ENCODE results near the gene SYNE3.

Gene SYNE3

GRCh38 chr14:95487669-95488084 is 28.8 kb downstream of the SYNE3 start:
- DNase-seq = no peak

- no peak for DNase-seq
These were observed 29.4 kb downstream of the SYNE3 start for GRCh38 chr14:95486875-95487668.

- DNase-seq = no peak
These were observed 31.1 kb downstream of the SYNE3 start for GRCh38 chr14:95485222-95485819.

GRCh38 chr14:95484296-95484695 is 32.2 kb downstream of the SYNE3 start:
- DNase-seq = no peak

- DNase-seq = no peak
These were observed 32.9 kb downstream of the SYNE3 start for GRCh38 chr14:95483309-95484165.

GRCh38 chr14:95482627-95483308 is 33.7 kb downstream of the SYNE3 start:
- no peak for DNase-seq

- DNase-seq = no peak
These were observed 34.9 kb downstream of the SYNE3 start for GRCh38 chr14:95481391-95482022.

GRCh38 chr14:95480887-95481226 is 35.6 kb downstream of the SYNE3 start:
- DNase-seq = no peak

- peak; percentile 16 for DNase-seq
These were observed 36.2 kb downstream of the SYNE3 start for GRCh38 chr14:95480109-95480886.

GRCh38 chr14:95479494-95479893 is 37.0 kb downstream of the SYNE3 start:
- no peak for DNase-seq

- DNase-seq = no peak
These were observed 37.6 kb downstream of the SYNE3 start for GRCh38 chr14:95478818-95479217.

GRCh38 chr14:95478309-95478708 is 38.1 kb downstream of the SYNE3 start:
- DNase-seq = no peak

- no peak for DNase-seq
These were observed 38.8 kb downstream of the SYNE3 start for GRCh38 chr14:95477411-95478269.

GRCh38 chr14:95476747-95477146 is 39.7 kb downstream of the SYNE3 start:
- no peak for DNase-seq

- DNase-seq = no peak
These were observed 40.8 kb downstream of the SYNE3 start for GRCh38 chr14:95475540-95476240.

- no peak for DNase-seq
These were observed 41.5 kb downstream of the SYNE3 start for GRCh38 chr14:95474941-95475340.

GRCh38 chr14:95474486-95474885 is 42.0 kb downstream of the SYNE3 start:
- no peak for DNase-seq

GRCh38 chr14:95472819-95473251 is 43.6 kb downstream of the SYNE3 start:
- no peak for DNase-seq

- no peak for DNase-seq
These were observed 45.0 kb downstream of the SYNE3 start for GRCh38 chr14:95471476-95471875.

- no peak for DNase-seq
These were observed 45.4 kb downstream of the SYNE3 start for GRCh38 chr14:95471016-95471415.

All from stimulated activated CD4-positive, alpha-beta T cell treated with anti-CD3 and anti-CD28 coated beads, Interleukin-4, amount 100 ng/mL, for 1 hour (primary cell).